ENCODE data around the gene PLSCR3.

Gene PLSCR3

DNA sequence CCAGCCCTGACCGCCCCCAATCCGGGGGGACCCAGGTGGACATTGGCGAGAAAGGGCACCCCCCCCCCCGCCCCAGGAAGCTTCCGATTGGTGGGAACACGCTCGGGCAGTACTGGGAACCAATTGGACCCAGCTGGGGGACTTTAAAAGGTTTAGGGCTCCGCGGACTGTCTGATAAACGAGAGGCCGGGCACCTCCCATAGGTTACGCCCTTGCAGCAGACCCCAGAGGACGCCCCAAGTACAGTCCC, 9.3 kb upstream of the PLSCR3 start:
- H3K4me1 Mint-ChIP-seq = peaks cover 15% of the 10 kb centered on the region
- H3K36me3 Mint-ChIP-seq = no peaks in the 10 kb centered on the region
- H3K27me3 Mint-ChIP-seq = no peaks in the 10 kb centered on the region
- peak overlapping the region; percentile 93 for H3K27ac Mint-ChIP-seq
- H3K4me3 Mint-ChIP-seq = peak overlapping the region; percentile 96
- H3K9me3 Mint-ChIP-seq = no peaks in the 10 kb centered on the region

DNA sequence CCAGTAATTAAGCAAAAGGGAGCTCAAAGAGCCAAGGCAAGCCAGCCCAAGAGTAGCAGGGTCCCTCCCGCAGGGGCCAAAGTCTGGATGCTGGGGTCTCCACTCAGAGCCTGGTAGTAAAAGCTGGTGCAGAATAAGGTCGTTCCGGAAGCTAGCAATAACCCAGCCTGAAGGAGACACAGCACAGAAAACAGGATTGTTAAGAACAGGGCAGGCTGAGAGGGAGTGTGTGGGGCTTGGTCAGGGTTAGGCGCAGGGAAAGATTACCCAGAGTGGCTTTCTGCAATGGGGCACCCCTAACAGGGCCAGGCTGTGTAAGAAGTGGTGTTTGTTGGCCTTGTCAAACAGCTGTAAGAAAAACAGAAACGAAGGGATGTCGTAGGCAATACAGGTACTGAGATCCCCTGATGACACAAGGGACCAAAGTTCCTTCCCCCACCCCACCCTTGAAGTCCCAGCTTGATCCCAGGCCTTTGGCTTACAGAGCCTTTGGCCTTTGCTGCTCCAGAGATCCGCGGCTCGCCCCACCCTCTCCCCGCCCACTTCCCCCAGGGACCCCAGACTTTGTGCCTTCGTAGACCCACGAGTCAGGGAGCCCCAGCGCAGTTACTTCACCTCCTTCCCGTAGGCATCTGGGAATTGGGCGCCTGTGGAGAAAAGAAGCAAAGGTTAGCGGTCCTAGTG, 8.9 kb upstream of the PLSCR3 start:
- peaks cover 15% of the 10 kb centered on the region for H3K4me1 Mint-ChIP-seq

DNA sequence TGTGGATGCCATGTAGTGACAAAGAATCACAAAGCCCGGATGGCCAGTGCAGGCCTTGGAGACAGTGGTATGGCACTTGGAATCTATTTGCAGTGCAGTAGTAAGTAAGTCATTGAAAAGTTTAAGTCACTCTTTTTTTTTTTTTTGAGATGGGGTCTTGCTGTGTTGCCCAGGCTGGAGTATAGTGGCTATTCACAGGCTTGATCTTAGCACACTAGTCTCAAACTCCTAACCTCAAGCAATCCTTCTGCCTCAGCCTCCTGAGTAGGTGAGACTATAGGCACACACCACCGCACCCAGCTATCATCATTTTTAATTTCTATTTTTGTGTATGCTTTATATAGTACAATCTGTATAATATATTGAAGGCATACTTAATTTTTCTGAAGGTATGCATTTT, 4.3 kb upstream of the PLSCR3 start:
- H3K4me1 Mint-ChIP-seq = peaks cover 19% of the 10 kb centered on the region
- H3K27me3 Mint-ChIP-seq = no peaks in the 10 kb centered on the region
- no peaks in the 10 kb centered on the region for H3K9me3 Mint-ChIP-seq
- H3K27ac Mint-ChIP-seq = no peak overlapping the region
- H3K4me3 Mint-ChIP-seq = no peak overlapping the region
- no peaks in the 10 kb centered on the region for H3K36me3 Mint-ChIP-seq

More for the DNA sequence above, 8.9 kb upstream of the PLSCR3 start:
- peak overlapping the region; percentile 55 for H3K27ac Mint-ChIP-seq
- peak overlapping the region; percentile 96 for H3K4me3 Mint-ChIP-seq
- no peaks in the 10 kb centered on the region for H3K36me3 Mint-ChIP-seq
- H3K9me3 Mint-ChIP-seq = no peaks in the 10 kb centered on the region
- H3K27me3 Mint-ChIP-seq = no peaks in the 10 kb centered on the region

DNA sequence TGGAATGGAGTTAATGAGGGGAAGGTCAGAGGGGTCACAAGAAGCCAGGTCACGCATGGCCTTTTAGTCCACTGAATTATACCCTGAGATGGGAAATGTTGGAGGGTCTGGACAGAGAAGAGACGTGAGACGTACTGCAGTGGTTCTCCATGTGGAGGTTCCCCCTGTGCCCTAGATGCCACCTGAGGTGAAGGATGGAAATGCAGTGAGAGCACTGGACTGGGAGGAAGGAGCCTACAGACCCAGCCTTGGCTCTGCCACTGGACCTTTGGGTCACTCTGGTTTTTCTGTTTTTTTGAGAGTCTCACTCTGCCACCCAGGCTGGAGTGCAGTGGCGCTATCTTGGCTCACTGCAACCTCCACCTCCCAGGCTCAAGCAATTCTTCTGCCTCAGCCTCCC, 1.8 kb upstream of the PLSCR3 start:
- peak overlapping the region; percentile 66 for H3K27ac Mint-ChIP-seq
- H3K4me1 Mint-ChIP-seq = peaks cover 32% of the 10 kb centered on the region
- H3K36me3 Mint-ChIP-seq = no peaks in the 10 kb centered on the region
- H3K4me3 Mint-ChIP-seq = peak overlapping the region; percentile 16
- H3K27me3 Mint-ChIP-seq = no peaks in the 10 kb centered on the region
- no peaks in the 10 kb centered on the region for H3K9me3 Mint-ChIP-seq

DNA sequence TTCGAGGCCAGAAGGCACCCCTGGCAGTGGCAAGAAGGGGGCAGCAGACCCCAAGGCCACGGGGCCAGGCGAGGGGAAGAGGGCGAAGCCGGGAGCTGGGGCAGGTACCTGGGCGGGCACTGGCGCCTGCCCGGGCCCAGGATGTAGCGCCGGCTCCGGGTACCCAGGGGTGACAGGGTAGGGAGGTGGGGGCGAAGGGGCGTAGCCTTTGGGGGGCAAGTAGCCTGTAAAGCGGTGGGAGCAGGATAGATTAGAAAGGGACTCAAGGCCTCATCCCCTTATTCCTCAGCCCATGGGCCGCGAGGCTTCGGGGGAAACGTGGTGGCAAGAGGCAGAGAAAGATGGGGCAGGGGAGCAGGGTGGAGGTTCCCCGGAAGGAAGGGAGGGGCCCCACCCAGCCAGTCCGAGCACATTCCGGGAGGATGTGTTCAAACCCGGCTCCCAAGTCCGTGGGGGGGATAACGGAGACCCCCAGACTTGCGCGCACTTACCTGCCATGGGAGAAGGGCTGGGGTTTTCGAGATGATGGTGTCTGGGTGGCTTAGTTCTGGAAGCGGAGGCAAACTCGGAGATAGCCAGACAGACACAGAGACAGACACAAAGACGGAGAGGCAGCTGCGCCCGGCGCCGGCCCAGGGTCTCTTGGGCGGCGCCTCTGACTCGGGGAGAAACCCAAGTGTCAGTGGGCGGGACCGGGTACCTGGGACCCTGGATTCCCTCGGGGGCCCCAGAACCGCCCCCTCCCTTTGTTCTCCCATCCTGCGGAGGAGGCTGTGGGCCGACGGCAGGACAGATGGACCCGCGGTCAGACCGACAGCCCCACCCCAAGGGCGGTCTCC, 493 bp downstream of the PLSCR3 start:
- Mint-ChIP-seq H3K4me1 (peaks cover 37% of the 10 kb centered on the region), H3K9me3 (no peaks in the 10 kb centered on the region), H3K4me3 (peak overlapping the region; percentile 94), H3K27ac (peak overlapping the region; percentile 76), H3K27me3 (no peaks in the 10 kb centered on the region), H3K36me3 (no peaks in the 10 kb centered on the region)

DNA sequence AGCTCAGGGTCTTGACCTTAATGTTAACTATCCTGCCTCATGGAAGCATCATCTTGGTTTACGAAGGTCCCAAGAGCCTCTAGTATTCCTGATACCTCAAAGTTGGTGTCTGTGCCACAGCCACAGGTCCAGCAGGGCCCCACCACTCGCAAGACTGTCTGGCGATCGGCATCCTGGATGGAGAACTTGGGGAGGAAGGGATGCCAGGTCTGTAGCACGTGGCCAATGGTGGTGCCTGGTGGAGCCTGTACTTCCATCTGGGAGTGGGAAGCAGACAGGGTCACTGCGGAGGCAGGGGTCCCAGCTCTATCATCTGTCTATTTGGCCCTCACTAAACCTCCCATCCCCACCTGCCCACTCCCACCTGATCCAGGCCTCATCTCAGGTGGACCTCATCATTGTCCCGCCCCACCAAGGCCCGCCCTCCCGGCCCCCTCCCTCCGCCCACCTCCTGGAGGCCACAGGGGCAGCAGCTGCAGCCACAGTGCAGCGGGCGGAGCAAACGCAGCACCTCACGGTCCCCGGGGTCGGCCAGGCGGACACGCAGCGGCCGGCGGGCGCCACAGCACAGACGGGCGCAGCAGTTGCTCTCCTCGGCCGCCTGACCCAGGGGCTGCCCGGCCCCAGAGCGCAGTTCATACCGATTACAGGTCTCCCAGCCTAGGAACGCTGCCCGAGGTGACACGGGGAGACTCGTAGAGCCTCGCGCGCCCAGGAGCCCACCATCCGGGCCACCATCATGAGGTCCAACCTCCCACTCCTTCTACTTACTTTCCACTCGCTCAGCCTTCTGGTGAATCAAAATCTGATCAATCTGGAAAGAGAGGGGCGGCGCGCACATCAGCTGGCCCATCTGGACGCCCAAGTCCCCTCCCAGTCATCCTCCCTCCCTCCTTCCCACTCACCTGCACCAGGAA, 1.4 kb downstream of the PLSCR3 start:
- peak overlapping the region; percentile 94 for H3K4me3 Mint-ChIP-seq

DNA sequence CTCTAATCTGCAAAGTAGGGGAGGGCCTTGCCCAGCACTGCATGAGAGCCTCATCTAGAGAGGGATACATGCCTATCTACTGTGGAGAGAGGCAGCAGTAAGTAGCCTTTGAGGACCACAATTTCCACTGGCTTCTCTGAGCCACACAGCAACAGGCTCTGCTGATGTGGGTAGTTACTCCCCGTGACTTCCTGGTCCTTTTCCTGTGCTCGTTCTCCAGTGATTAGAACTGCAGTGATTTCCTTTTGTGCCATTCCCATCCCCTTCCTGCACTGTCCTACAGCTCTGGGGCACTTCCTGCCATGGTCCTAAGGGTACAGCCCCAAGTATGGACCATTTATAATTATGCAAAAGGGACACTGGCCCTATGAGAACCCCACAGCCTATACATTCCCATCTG, 3.0 kb downstream of the PLSCR3 start:
- H3K4me3 Mint-ChIP-seq = no peak overlapping the region
- no peaks in the 10 kb centered on the region for H3K9me3 Mint-ChIP-seq
- no peaks in the 10 kb centered on the region for H3K36me3 Mint-ChIP-seq
- H3K27me3 Mint-ChIP-seq = no peaks in the 10 kb centered on the region
- H3K4me1 Mint-ChIP-seq = peaks cover 37% of the 10 kb centered on the region
- H3K27ac Mint-ChIP-seq = no peak overlapping the region

More for the DNA sequence above, 1.4 kb downstream of the PLSCR3 start:
- Mint-ChIP-seq H3K9me3 (no peaks in the 10 kb centered on the region), H3K27ac (peak overlapping the region; percentile 30), H3K27me3 (no peaks in the 10 kb centered on the region), H3K36me3 (no peaks in the 10 kb centered on the region), H3K4me1 (peaks cover 37% of the 10 kb centered on the region)

DNA sequence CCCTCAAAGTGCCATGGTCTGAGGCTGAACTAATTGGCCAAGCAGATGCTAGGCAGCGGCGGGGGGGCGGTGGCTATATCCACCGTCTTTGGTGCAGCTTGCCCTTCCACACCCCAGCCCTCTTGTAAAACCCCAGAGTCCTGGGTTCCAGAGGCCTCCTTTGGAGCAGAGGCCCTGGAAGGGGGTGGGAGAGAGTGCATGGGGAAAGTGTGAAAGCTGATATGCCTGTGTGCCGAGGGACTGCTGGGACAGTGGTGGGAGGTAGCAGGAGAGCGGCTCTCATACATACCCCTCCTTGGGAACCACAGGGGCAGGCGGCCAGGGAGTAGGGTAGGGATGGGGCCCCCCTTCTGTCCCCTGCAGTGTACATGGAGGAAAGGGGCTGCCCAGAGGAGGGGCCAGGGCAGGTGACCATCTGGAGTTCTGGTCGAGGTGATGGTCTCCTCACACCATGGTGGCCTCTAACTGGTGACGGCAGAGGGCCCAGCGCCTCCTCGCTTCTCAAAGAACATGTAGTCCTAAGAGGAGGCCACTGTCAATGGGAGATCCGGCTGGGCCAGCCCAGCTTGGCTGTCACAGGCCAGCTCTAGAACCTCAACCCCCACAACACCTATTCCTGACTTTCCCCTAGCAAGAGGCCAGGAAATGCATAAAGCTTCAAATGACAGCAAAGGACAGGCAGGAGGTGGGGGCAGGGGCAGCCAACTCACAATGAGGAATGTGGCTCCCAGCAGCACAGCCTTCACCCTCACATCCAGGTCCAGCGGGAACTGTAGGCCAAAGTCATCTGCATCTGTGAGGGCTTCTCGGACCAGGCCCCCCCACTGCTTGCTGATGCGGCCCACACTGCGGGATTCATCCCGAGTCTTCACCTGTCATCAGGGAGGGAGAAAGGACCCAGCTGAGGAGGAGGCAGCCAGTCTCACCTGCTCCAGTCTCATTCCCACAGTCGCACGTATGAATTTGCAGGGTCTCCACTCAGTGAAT, 4.1 kb downstream of the PLSCR3 start:
- Mint-ChIP-seq H3K27me3 (no peaks in the 10 kb centered on the region), H3K36me3 (no peaks in the 10 kb centered on the region), H3K9me3 (no peaks in the 10 kb centered on the region), H3K27ac (no peak overlapping the region), H3K4me1 (peaks cover 33% of the 10 kb centered on the region), H3K4me3 (no peak overlapping the region)

DNA sequence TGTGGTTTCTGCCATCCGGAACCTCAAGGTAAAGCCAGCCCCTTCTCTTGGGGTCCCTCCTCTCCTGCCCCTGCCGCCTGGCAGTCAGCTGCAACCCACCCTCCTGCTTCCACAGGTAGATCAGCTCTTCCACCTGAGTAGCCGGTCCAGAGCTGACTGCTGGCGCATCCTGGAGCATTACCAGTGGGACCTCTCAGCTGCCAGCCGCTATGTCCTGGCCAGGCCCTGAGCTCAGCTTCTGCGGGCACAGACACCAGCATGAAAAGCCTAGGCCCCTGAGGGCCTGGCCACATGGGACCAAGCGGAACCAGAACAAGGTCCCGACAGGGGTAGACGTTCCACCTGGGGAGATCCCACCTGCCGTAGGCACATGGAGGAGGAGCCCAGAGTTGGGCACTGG, 5.5 kb downstream of the PLSCR3 start:
- H3K4me1 Mint-ChIP-seq = peaks cover 31% of the 10 kb centered on the region
- no peaks in the 10 kb centered on the region for H3K36me3 Mint-ChIP-seq
- H3K27ac Mint-ChIP-seq = no peak overlapping the region

DNA sequence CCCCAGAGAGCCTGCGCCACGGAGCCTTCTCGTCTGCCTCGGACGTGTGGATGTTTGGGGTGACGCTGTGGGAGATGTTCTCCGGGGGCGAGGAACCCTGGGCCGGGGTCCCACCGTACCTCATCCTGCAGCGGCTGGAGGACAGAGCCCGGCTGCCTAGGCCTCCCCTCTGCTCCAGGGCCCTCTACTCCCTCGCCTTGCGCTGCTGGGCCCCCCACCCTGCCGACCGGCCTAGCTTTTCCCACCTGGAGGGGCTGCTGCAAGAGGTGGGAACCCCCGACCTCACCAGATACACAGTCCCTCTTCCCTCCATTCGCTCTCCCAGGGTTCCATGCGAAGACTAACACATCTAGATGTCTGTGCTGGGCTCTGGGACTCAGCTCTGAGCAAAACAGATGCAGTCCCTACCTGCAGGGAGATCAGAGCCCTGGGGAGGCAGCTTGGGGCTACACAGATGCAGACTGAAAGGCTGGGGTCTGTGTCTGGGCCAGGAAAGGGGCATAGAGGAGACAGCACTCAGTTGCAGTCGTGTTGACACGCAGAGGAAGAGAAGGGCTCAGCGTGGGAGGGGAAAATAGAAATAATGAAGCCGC, 9.7 kb downstream of the PLSCR3 start:
- H3K27me3 Mint-ChIP-seq = peaks cover 18% of the 10 kb centered on the region
- no peaks in the 10 kb centered on the region for H3K36me3 Mint-ChIP-seq
- H3K9me3 Mint-ChIP-seq = no peaks in the 10 kb centered on the region
- peak overlapping the region; percentile 83 for H3K4me3 Mint-ChIP-seq
- peak overlapping the region; percentile 79 for H3K27ac Mint-ChIP-seq
- peaks cover 5% of the 10 kb centered on the region for H3K4me1 Mint-ChIP-seq

More for the DNA sequence above, 5.5 kb downstream of the PLSCR3 start:
- Mint-ChIP-seq H3K27me3 (no peaks in the 10 kb centered on the region), H3K9me3 (no peaks in the 10 kb centered on the region), H3K4me3 (no peak overlapping the region)

DNA sequence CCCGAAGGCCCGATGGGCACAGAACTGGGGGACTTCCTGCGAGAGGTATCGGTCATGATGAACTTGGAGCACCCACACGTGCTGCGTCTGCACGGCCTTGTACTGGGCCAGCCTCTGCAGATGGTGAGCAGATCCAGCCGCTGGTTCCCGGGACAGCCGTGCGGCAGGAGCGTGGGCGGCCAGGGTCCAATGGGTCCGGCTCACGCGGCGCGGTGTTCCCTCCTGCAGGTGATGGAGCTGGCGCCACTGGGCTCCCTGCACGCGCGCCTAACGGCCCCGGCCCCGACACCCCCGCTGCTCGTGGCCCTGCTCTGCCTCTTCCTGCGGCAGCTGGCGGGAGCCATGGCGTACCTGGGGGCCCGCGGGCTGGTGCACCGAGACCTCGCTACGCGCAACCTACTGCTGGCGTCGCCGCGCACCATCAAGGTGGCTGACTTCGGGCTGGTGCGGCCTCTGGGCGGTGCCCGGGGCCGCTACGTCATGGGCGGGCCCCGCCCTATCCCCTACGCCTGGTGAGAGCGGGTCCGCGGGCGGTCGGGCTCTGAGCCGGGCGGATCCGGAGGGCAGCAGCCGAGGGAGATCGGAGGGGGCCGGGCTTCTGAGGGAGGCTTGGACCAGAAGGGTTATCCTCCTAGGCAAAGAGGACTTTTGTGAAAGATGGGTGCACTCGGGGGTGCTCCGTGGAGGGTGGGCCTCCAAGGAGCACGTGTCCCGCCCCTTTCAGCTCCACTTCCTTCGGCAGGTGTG, 10.4 kb downstream of the PLSCR3 start:
- Mint-ChIP-seq H3K9me3 (no peaks in the 10 kb centered on the region), H3K27me3 (peaks cover 25% of the 10 kb centered on the region), H3K4me1 (peaks cover 5% of the 10 kb centered on the region), H3K27ac (peak overlapping the region; percentile 79), H3K36me3 (no peaks in the 10 kb centered on the region), H3K4me3 (peak overlapping the region; percentile 83)

DNA sequence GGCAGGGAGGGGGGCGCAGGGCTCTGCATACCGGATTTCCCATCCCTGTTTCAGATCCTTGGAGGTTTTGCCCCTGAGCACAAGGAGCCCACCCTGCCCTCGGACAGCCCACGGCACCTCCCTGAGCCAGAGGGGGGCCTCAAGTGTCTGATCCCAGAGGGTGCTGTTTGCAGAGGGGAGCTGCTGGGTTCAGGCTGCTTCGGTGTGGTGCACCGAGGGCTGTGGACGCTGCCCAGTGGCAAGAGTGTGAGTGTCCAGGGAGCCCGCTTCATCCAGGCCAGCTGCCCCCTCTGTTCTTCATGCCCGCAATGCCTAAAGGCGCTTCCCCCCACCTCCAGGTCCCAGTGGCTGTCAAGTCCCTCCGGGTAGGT, 11.0 kb downstream of the PLSCR3 start:
- Mint-ChIP-seq H3K9me3 (no peaks in the 10 kb centered on the region), H3K36me3 (no peaks in the 10 kb centered on the region), H3K27me3 (peaks cover 25% of the 10 kb centered on the region), H3K27ac (no peak overlapping the region), H3K4me1 (peaks cover 5% of the 10 kb centered on the region), H3K4me3 (peak overlapping the region; percentile 33)

DNA sequence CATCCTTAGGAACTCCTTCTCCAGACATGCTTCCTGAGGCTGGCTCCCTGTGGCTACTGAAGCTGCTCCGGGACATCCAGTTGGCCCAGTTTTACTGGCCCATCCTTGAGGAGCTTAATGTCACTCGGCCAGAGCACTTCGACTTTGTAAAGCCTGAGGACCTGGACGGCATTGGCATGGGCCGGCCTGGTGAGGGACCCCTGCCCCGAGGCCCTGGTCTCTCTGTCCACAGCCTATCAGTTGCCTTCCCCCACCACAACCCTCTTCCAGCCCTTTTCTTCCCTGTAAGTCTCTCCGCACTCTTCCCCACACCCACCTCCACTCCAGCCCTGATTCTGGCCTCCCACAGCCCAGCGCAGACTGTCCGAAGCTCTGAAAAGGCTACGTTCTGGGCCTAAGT, 11.4 kb downstream of the PLSCR3 start:
- peaks cover 5% of the 10 kb centered on the region for H3K4me1 Mint-ChIP-seq
- peaks cover 25% of the 10 kb centered on the region for H3K27me3 Mint-ChIP-seq
- no peak overlapping the region for H3K27ac Mint-ChIP-seq
- H3K36me3 Mint-ChIP-seq = no peaks in the 10 kb centered on the region
- H3K9me3 Mint-ChIP-seq = no peaks in the 10 kb centered on the region
- no peak overlapping the region for H3K4me3 Mint-ChIP-seq
